NCI-H1930 (cell line): ENCODE measurements around the gene AKT2.
A peak's percentile ranks its signal among the peaks of the same experiment; 100 is the strongest.

Source experiments
- DNase-seq, 2 experiments: peaks; one replicate each; lab custom pipeline; 2025; lab: John Stamatoyannopoulos, UW

Gene AKT2

DNA sequence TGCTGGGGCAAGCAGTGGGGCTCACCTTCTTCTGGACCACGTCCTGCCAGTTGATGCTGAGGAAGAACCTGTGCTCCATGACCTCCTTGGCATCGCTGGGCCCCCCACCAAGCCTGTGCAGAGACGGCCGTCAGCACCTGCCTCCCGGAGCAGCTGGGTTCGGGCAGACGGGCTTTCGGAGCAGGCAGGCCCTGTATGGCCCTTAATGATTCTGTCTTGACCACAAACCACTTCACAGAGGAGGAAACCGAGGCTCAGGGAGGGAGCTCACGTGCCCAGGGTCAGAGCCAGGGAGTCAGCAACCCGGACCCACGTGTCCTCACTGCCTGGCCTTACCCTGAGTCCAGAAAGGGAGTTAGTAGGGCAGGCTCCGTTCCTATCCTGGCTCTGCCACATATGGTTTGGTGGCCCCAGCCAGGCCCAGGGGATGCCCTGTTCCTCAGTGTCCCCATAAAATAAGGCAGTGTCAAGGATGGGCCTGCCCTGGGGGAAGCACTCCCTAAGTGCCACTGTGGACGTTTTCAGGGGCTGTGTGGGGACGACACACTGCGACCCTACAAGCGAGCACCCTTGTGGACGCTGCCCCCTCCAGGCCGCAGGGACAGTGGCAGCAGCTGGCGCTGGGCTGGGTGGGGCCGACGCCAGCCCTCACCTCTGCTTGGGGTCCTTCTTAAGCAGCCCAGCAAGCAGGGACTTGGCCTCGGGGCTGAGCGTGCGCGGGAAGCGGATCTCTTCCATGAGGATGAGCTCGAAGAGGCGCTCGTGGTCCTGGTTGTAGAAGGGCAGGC, 49.7 kb downstream of the AKT2 start:
- DNase-seq = no peak

DNA sequence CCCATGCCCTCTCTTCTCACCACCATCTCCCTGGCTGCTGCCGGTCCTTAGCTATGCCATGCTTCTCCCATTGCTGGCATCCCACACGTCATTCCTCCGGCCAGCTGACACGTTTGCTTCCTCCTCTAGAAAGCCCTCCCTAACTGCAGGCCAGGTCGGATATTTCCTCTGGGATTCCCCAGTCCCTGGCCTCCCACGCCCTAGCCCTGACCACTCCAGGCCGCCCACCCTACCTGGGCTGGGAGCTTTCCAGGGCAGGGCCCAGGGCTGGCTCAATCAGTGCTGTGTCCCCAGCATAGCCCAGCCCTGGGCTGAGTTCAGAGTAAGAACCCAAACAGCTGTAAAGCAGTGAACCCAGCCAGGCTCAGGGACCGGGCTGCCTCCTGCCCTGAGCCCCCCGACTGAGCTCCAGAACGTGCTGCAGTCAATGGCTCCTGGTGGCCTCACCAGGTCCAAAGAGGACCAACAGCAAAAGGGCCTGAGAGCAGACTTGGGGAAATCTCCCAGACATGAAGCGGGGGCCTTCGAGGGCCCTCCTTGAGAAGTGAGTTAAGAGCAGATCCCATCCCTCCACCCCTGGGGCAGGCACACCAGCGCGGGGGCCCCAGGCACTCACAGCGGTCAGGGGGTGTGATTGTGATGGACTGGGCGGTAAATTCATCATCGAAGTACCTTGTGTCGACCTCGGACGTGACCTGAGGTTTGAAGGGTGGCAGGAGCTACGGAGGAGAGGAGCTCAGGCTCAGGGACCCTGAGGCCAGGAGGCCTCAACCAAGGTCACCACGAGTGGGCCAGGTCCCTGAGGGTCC, 50.5 kb downstream of the AKT2 start:
- no peak for DNase-seq

DNA sequence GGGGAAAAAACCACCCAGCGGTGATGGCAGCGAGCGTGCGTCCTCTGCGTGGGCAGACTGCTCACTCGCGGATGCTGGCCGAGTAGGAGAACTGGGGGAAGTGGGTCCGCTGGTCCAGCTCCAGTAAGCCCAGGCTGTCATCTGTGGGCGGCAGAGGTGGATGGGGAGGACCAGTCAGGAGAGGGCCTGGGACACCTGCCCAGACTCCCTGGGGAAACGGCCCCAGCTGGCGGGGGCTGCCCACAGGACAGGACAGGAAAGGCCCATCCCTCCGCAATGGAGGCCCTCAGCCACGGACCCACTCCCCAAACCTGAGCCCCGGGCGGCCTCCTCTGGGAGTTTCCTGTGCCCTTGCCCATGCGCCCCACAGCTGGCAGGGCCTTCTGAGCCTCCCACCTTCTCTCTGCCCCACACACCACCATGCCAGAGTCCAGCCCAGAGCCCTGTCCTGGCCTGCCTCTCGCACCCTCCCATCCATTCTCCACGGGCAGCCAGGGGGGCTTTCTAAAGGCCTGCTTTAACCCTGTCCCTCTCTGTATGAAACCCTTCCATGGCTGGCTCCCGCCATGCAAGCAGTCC, 51.2 kb downstream of the AKT2 start:
- DNase-seq = no peak

DNA sequence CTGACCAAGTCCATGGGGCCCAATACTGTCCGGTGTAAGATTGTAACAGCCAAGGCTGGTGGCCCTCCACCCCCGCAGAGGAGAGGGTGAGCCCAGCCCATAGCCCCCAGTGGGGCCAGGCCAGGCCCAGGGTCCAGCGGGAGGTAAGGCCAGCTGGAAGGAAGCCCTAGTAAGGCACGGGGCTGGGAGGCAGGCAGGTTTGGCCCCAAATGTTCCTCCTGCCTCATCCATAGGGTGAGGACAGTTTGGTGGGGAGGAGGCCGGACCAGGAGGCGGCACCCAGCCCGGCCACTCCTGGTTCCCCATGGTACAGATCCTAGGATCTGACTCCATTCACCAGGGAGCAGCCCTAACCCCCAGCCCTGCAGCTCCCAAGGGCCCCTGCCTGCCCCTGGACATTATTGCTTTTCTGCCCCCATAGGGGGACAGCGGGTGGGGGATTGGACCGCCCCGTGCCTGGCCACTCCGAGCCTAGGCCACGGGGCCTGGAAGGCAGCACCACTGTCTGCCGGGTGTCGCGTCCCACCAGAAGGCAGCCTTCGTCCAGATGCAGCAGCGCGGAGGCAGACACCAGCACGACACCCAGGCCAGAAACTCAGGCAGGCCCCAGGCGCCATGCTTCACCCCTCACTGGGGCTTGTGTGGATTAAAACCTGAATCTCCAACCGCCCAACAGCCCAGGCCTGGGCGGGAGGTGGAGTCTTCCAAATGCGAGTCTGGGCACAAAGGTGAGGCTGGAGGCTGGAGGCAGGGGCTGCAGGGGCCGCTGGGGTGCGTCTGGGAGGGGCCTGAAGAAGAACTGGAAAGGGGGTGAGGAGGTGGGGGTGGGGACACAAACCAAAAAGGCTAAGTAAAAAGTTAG, 52.0 kb downstream of the AKT2 start:
- DNase-seq = no peak

DNA sequence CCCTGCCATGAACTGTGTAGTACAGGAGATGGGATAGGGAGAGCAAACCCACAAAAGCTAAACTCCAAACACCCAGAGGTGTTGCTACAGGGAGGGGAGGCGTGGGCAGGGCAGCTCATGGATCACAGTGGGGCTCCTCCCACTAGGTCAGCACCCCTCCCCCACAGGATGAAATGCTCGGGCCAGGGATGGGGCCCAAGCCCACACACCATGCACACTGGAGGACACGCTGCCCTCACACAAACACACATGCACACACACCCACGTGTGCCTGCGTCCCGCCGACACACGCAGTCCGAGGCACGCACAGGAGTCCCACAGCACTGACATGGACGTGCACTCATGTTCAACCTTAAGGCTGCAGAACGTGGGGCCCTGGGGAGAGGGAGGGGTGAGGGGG, 52.7 kb downstream of the AKT2 start:
- DNase-seq = no peak

DNA sequence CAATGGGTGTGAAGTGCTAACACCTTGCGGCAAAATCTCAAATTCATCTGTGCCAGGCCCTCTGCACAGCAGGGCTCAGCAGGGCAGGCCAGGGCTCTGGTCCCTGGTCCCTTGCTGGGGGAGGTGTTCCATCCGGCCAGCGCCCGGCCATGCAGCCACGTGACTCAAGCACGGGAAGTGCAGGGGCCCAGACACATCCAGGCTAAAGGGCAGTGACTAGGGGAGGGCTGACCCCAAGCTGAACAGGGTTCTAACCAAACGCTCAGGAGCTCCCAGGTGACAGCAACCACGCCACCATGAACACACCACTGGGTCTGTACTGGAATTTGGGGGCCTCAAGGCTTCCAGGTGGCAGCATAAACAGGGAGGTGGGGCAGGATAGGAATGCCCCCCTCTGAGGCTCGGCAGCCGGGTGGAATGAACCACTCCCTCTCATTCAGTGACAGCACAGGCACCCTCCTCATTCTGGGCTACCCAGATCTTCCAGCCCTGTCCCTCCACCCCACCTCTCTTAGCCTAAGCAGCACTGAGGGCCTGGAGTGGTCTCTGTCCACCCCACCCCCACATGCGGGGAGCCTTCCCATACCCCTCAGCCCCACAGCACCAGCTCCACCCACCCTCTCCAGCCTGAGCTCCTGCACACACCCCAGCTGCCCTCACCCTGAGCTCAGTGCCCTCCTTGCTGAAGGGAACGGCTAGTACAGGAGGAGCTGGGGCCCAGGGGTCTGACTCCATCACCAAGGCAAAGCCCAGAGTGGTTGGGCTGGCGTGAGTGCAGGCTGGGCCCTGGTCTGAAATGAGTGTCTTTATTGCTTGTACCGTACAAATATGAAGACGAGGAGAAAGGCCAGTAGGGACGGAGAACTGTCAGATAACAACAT, 53.4 kb downstream of the AKT2 start:
- DNase-seq = no peak

DNA sequence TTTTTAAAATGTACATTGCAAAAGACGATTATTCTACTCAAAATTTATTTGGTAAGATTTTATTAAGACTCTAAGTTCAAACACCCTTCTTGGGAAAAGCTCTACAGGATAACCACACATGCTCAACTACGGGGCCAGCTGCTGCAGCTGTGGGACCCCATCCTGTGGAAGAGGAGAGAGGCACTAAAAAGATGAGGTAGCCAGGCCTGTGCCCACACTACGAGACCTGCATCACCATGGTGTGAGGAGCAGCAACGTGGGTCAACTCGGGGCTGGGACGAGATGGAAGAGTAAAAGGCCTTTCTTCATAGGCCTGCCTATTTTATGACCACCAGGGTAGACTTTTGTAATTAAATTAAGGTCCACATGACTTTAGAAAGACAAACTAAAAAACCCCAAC, 54.1 kb downstream of the AKT2 start:
- no peak for DNase-seq

DNA sequence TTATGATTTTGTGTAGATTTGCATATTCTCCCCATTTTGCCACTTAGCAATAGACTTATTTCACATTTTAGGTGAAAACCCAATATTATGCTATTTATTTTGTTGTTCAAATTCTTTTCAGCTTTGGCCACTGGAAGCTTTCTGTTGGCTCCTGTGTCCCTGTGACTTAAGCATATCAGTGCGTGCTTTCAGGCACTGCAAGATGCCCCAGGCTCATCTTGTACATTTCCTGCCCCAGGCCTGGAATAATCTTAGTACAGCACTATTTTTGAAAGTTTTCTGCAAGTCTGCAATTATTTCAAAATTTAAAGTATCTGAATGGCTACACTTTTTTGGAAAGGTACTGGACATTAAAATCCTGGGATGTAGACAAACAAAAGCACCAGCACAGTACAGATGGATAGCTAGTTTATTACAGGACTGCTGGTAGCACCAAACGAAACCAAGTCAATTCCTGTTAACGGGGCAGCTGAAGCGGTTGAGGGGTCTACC, 55.2 kb downstream of the AKT2 start:
- no peak for DNase-seq

DNA sequence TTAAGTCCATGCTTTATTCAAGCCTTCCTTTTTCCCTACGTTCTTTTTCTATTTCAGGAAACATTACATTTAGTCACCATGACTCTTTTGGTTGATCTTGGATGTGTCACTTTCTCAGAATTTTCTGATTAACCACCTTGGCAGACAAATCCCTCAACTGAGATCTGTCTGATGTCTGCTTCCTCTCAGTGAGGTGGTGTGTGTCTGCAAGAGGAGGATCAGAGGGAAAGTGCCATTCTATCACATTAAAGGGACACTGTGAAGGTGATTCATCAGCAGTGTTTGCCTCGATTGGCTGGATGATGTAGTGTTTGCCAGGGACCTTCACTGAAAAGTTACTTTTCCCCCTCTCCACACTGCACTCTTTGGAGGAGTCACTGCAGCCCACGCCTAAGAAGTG, 55.7 kb downstream of the AKT2 start:
- DNase-seq = no peak

DNA sequence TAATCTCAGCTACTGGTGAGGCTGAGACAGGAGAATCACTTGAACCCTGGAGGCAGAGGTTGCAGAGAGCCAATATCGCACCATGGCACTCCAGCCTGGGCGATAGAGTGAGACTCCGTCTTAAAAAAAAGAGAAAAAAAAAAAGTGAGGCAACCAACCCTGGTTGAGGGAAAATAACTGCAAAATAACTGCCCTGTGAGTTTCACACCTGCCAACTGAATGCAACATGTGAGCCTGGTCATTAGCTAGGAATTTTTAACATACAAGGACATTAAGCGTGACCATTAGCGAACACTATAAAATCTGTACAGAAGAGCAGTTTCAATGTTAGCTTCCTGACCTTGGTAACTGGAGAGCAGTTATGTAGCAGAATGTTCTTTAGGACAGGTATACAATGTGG, 56.3 kb downstream of the AKT2 start:
- no peak for DNase-seq

DNA sequence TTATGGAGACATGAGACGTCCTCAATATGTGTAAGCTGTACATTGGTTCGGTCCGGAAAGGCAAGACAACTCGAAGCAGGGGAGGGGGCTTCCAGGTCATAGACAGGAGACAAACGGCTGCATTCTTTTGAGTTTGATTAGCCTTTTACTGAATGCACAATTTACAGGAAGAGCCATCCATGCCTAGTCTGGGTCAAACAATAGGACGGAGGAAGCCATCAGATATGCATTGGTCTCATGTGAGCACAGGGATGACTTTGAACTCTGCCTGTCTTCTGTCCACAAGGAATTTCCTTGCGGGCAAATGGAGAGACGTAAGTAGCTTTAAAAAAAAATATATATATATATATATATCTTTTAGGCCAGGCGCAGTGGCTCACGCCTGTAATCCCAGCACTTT, 56.8 kb downstream of the AKT2 start:
- DNase-seq = no peak

DNA sequence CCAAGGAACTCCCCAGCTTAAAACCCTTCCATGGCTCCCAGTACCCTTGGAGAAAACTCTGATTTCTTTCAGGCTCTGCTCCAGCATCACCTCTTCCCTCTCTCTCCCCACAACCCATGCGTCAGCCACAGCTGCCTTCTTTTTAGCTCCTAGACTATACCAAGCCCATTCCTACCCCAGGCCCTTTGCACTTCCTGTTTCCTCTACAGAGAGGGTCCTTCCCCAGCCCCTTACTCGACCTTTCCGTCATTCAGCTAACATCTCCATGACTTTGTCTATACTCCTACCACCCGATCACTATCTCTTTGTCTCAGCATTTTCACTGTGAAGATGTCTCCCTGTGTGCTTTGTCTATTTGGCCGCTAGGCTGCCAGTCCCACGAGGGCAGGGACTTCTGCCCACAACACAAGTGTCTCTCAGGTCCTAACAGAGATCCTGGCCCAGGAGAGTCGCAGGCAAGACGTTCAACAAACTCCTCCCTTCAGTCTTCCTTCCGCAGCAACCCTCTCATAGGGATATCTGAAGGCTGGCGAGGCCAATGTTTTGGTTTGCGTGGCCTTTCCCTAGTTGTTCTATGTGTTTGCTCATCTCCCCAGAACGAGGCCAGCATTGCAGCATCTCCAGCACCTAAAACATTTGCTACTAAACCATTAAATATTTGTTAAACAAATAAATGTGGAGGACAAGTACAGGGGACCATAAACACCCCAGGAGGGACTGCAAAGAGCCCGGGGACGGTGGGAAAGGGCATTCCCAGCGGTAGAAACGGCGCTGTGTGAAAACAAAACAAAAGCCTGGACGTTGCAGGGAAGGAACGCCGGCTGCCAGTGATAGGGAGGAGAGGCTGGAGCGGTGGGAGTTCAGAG, 59.5 kb downstream of the AKT2 start:
- no peak for DNase-seq

DNA sequence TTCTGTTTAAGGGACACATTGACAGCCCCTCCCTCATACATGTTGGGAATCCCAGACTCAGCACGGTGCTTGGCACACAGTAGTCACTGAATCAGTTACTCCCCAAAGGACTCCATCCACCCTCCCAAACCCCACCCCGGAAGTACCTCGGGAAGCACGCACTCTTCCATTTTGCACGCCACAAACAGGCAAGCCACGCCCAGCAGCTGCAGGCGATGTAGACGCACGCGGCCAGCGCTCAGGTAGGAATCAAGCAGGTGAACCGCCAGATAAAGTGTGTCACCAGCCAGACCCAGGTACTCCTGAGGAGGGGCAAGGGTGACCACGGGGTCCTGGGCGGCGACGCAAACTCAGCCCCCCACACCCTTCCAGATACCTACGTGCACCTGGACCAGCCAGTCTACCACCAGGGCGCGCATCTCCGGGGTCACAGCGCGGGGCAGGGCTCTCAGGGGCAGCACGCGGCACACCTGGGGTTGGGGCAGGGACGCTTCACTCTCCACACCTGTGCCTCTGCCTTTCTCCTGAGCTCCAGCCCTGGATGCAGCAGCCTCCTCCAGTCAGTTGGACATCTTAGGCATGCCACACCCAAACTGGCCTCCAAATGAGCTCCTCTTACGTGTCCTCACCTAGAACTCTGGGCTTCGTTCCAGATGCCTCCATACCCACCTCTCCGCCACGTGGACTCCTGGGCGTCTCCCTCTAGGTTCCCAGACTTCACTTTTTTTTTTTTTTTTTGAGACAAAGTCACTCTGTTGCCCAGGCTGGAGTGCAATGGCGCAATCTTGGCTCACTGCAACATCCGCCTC, 60.6 kb downstream of the AKT2 start:
- no peak for DNase-seq

DNA sequence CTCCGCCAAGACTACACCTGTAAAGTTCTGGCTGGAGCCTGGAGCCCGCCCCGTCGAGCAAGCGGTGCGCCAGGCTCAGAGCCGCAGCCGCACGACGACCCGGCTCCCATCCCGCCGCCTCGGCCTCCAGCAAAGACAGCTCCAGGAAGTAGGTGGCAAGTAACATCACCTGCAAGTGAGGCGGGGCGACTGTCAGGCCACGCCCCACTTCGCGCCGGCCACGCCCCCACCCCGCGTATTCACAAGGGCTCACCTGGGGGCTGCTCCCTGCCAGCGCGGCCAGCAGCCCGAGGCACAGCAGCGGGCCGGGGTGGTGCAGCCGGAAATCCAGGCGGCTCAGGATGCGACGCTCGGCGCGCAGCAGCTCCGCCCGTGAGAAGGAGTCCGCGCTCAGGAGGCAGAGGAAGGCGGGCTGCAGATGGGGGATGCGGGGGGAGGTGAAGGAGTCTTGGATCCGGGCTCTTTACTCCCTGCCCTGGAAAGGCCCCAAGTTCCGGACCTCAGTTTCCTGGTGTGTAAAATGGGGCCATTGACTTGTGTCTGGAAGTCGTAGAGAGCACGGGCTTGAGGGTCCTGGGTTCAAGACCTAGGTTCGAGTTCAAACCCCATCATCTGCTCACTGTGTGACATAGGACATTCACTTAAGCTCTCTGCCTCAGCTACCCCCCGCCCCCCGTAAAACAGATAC, 61.9 kb downstream of the AKT2 start:
- DNase-seq = no peak

DNA sequence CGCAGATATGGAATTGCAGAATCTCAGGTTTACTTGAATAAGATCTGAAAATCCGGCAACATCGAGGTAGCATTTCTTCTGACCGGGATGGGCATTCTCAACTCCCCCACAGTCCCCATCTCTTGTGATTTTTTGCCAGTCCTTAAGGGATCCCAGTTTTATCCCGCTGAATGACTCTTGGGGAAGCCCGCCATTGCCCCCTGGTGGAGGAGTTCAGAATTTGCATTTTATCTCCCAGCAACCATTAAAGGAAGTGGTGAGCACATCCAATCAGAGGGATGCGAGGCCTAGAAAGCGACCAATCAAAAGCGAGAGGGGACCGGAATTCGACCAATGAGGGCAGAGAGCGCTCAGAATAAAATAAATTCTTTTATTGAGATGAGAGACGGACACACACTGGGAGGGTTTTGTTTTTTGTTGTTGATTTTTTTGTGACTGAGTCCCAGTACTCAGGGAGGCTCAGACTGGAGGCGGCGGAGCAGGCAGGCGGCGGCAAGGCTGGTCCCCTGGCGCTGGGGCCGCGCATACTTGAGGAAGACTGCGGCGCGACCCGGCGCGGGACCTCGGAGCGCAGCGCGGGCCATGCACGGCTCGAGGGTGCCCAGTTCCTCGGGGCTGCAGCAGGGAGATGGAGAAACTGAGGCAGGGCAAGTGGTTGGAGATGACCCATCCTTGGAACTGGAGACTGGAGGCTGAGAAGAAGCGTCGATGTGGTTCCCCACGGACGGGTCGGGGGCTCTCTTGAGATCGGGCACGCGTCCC, 63.1 kb downstream of the AKT2 start:
- DNase-seq = peak; percentile 57 to 70

DNA sequence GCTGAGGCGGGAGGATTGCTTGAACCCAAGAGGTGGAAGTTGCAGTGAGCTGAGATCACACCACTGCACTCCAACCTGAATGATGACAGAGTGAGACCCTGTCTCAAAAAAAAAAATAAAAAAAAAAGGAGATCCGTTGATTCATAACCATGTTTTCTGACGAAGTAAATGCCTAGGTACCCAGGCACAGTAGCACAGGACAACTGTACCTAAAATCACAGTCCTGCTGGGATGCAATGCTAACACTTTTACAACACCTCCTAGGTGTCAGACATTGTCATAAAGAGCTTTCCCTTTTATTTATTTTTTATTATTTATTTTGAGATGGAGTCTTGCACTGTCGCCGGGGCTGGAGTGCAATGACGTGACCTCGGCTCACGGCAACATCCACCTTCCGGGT, 64.5 kb downstream of the AKT2 start:
- no peak for DNase-seq

DNA sequence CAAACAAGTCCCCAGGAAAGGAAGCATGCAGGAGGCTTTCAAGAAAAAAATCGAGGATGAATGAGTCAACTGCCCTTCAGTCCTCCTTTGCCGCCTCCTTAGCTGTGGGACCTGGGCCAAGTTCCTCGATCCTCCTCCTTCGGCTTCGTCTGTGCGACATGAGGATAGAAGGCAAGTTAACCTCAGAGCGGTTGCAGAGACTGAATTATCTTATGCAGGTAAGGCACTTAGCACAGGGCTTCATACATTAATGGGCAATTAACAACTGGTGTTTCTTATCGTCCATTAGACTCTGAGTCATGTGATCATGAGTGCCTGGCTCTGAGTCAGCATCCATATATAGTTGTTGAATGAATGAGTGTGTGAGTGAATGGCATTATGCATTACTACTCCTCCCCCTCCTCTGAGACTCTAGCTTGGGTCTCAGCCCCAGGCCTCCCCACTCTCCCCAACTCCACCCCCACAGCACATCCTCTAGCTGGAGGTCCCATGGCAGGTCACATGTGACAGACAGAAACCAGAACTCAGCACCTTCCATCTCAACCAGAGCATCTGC, 65.3 kb downstream of the AKT2 start:
- no peak for DNase-seq
